Naive thymus-derived CD4-positive, alpha-beta T cell (primary cell): ENCODE results near the gene MX1. TPM values are rescaled to one million over a fixed set of nuclear protein-coding genes. Genes with fewer than 3 reads are reported as not detected.

Experiments
- ATAC-seq: fragments of 150-1000 bp; cut with Tn5 transposase; 2 replicates; pipeline ENCODE4 v1.10.0; 2021; ENCODE audit warnings: mild to moderate bottlenecking, moderate library complexity
- CTCF ChIA-PET: fragments of 350-600 bp; sonication (Branson Sonifier 250); formaldehyde crosslinking; loops from one replicate; lab custom pipeline; 2021; ENCODE audit warnings: antibody characterized with exemption; lab: Charles Lee
- POLR2A ChIA-PET: fragments of 350-600 bp; sonication (Branson Sonifier 250); formaldehyde crosslinking; loops from one replicate; lab custom pipeline; 2021; ENCODE audit warnings: antibody characterized with exemption, inconsistent platforms; lab: Charles Lee
- DNase-seq, 9 donors: peaks; one replicate each; pipeline versions ENCODE4 v3.0.0 to v3.0.0-alpha.2; 2020 to 2022; ENCODE audit warnings: mixed read lengths in 1 of 9
- H3K27ac ChIP-seq: one replicate; pipeline ENCODE4 v1.7.0; 2013; ENCODE audit warnings: mild to moderate bottlenecking, low read depth, low read length, moderate library complexity
- H3K27me3 ChIP-seq, 2 donors: one replicate each; pipeline ENCODE4 v1.7.0; 2013; ENCODE audit warnings: low read length in 2 of 2, mild to moderate bottlenecking in 2 of 2, moderate library complexity in 2 of 2; ENCODE audit not compliant: control insufficient read depth in 2 of 2, insufficient read depth in 2 of 2
- H3K36me3 ChIP-seq, 3 experiments: 1 replicate in 2 of 3; 2 replicates in 1 of 3; pipeline ENCODE4 v1.7.0; 2013; ENCODE audit warnings: low read length in 3 of 3, mild to moderate bottlenecking in 3 of 3, moderate library complexity in 1 of 3; ENCODE audit not compliant: insufficient read depth in 3 of 3, control insufficient read depth in 2 of 3
- H3K4me1 ChIP-seq, 2 donors: one replicate each; pipeline ENCODE4 v1.7.0; 2013; ENCODE audit warnings: low read length in 2 of 2, mild to moderate bottlenecking in 2 of 2, moderate library complexity in 1 of 2; ENCODE audit not compliant: control insufficient read depth in 2 of 2, insufficient read depth in 2 of 2
- H3K4me3 ChIP-seq: 2 replicates; pipeline ENCODE4 v1.7.0; 2013; ENCODE audit warnings: mild to moderate bottlenecking, low read length
- H3K9me3 ChIP-seq, 3 experiments: 1 replicate in 2 of 3; 2 replicates in 1 of 3; pipeline ENCODE4 v1.7.0; 2013; ENCODE audit warnings: low read length in 3 of 3; ENCODE audit not compliant: control insufficient read depth in 2 of 3
- H3K27ac Mint-ChIP-seq, 9 donors: one replicate each; pipeline ENCODE4 v1.8.0; 2020 to 2022; ENCODE audit warnings: mixed read lengths in 9 of 9, mild to moderate bottlenecking in 8 of 9, moderate library complexity in 5 of 9, inconsistent platforms in 2 of 9
- H3K27me3 Mint-ChIP-seq, 5 donors: one replicate each; pipeline ENCODE4 v1.8.0; 2021 to 2022; ENCODE audit warnings: mixed read lengths in 5 of 5, mild to moderate bottlenecking in 1 of 5
- H3K36me3 Mint-ChIP-seq, 5 donors: one replicate each; pipeline ENCODE4 v1.8.0; 2020 to 2022; ENCODE audit warnings: mixed read lengths in 5 of 5, mild to moderate bottlenecking in 3 of 5, inconsistent platforms in 1 of 5
- H3K4me1 Mint-ChIP-seq, 7 donors: one replicate each; pipeline ENCODE4 v1.8.0; 2020 to 2022; ENCODE audit warnings: mixed read lengths in 7 of 7, mild to moderate bottlenecking in 3 of 7, inconsistent platforms in 1 of 7
- H3K4me3 Mint-ChIP-seq, 10 donors: one replicate each; pipeline ENCODE4 v1.8.0; 2020 to 2022; ENCODE audit warnings: mild to moderate bottlenecking in 10 of 10, mixed read lengths in 10 of 10, moderate library complexity in 6 of 10, inconsistent platforms in 2 of 10
- H3K9me3 Mint-ChIP-seq, 11 donors: one replicate each; pipeline ENCODE4 v1.8.0; 2020 to 2022; ENCODE audit warnings: mixed read lengths in 11 of 11, mild to moderate bottlenecking in 4 of 11, inconsistent platforms in 1 of 11, moderate library complexity in 1 of 11
- intact Hi-C, 2 donors: fragments of 100-400 bp; cut with micrococcal nuclease; formaldehyde crosslinking; loops; one replicate each; pipeline ENCODE4 v1.15.1; 2023
- polyA plus RNA-seq, 2 donors: library from polyadenylated mRNA; unstranded; fragments of 300-500 nt; fragmentation: Illumina TruSeq; gene quantifications; one replicate each; pipeline ENCODE4 v1.2.3, GENCODE V29; 2021
- total RNA-seq, 6 experiments: library from RNA in 5 of 6; stranded (reverse) in 5 of 6; gene quantifications; 1 replicate in 5 of 6; 2 replicates in 1 of 6; pipeline ENCODE4 v1.2.3 and lab custom pipeline; 2021 to 2026

The MX1 gene
- total and polyA plus RNA-seq, 7 experiments from 2014 or later, result 50.2 to 384 (median 74.5) TPM

- intact Hi-C loops, result no loop called here
- Histone ChIP-seq H3K9me3 (no peaks in the 10 kb centered on the region), H3K27ac (no peak overlapping the region), H3K4me1 (no peaks in the 10 kb centered on the region), H3K27me3 (no peaks in the 10 kb centered on the region), H3K4me3 (no peak overlapping the region), H3K36me3 (no peaks in the 10 kb centered on the region)
- no peaks in the 10 kb centered on the region for H3K9me3 Mint-ChIP-seq
- no peak overlapping the region for H3K4me3 Mint-ChIP-seq
- H3K4me1 Mint-ChIP-seq, result peaks cover 0 to 5% (median 0%) of the 10 kb centered on the region in 7 donors
- ChIA-PET CTCF (no interaction called here), POLR2A (no interaction called here)
- ATAC-seq, result no peak
- H3K27ac Mint-ChIP-seq, result no peak overlapping the region
- H3K27me3 Mint-ChIP-seq, result peaks cover 21 to 42% (median 31%) of the 10 kb centered on the region in 5 donors
- no peak for DNase-seq
- no peaks in the 10 kb centered on the region for H3K36me3 Mint-ChIP-seq
Observed at GRCh38 chr21:41499920-41500319, 73.9 kb downstream of the MX1 start.

- ChIA-PET POLR2A (no interaction called here), CTCF (no interaction called here)
Observed at GRCh38 chr21:41500363-41500762, 74.3 kb downstream of the MX1 start.

DNA sequence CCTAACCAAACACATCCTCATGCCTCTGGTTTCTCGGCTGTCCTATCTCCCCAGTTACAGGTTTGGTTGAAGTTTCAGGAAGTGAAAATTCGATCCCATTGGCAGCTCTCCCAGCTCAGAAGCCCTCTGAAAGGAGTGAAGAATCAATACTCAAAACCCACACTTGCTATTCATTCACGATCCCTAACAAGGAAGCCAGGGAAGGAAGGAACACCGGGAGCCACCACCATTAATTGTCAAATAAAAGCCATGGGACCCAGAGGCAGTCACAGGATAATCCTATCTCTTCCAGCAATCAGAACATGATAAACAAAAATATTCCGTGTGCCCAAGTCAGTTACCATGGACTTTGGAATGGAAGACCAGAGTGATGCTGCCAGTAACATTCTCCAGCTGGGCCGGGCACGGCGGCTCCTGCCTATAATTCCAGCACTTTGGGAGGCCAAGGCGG is 74.9 kb downstream of the MX1 start:
- no peaks in the 10 kb centered on the region for H3K9me3 ChIP-seq
- no peak overlapping the region for H3K27ac ChIP-seq
- peaks cover 21 to 49% (median 42%) of the 10 kb centered on the region in 5 donors for H3K27me3 Mint-ChIP-seq
- H3K9me3 Mint-ChIP-seq, result no peaks in the 10 kb centered on the region
- no peak overlapping the region for H3K4me3 ChIP-seq
- no peaks in the 10 kb centered on the region for H3K4me1 ChIP-seq
- H3K4me3 Mint-ChIP-seq, result no peak overlapping the region
- H3K36me3 ChIP-seq, result no peaks in the 10 kb centered on the region
- H3K36me3 Mint-ChIP-seq, result no peaks in the 10 kb centered on the region
- H3K27me3 ChIP-seq, result no peaks in the 10 kb centered on the region
- ChIA-PET CTCF (no interaction called here), POLR2A (no interaction called here)
- H3K27ac Mint-ChIP-seq, result no peak overlapping the region
- intact Hi-C loops, result no loop called here
- DNase-seq, result no peak
- peaks cover 0 to 5% (median 0%) of the 10 kb centered on the region in 7 donors for H3K4me1 Mint-ChIP-seq
- ATAC-seq, result no peak

More at GRCh38 chr21:41500363-41500762, 74.3 kb downstream of the MX1 start:
- Histone ChIP-seq H3K4me3 (no peak overlapping the region), H3K9me3 (no peaks in the 10 kb centered on the region), H3K27ac (no peak overlapping the region), H3K36me3 (no peaks in the 10 kb centered on the region), H3K27me3 (no peaks in the 10 kb centered on the region), H3K4me1 (no peaks in the 10 kb centered on the region)
- DNase-seq, result no peak
- H3K36me3 Mint-ChIP-seq, result no peaks in the 10 kb centered on the region
- no peaks in the 10 kb centered on the region for H3K9me3 Mint-ChIP-seq
- no peak for ATAC-seq
- H3K4me3 Mint-ChIP-seq, result no peak overlapping the region
- H3K4me1 Mint-ChIP-seq, result peaks cover 0 to 5% (median 0%) of the 10 kb centered on the region in 7 donors
- intact Hi-C loops, result no loop called here
- H3K27ac Mint-ChIP-seq, result no peak overlapping the region
- peaks cover 21 to 46% (median 36%) of the 10 kb centered on the region in 5 donors for H3K27me3 Mint-ChIP-seq

DNA sequence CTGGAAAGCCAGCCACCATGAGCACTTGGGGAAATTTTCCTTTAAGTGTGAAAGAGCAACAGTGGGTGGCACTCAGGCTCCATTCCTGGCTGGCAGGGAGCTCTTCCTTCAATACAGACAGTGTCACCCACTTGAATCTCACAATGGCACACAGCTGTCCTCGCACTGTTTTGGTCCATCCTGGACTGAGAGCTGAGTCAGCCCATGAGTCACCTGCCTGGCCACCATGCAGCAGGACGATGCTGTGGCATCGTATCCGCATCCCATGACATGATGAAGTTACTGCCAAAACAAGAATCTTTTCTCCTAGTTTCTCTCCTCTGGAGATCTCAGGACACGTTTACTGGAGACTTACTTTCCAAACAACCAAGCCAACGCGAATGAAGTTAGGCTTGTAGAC is 75.9 kb downstream of the MX1 start:
- Mint-ChIP-seq H3K36me3 (no peaks in the 10 kb centered on the region), H3K27me3 (peaks cover 26 to 58% (median 48%) of the 10 kb centered on the region in 5 donors)
- no peak for ATAC-seq

GRCh38 chr21:41503331-41503730 is 77.3 kb downstream of the MX1 start:
- ChIA-PET POLR2A (no interaction called here), CTCF (no interaction called here)
- Mint-ChIP-seq H3K9me3 (no peaks in the 10 kb centered on the region), H3K4me3 (no peak overlapping the region), H3K27me3 (peaks cover 26 to 59% (median 47%) of the 10 kb centered on the region in 5 donors), H3K36me3 (no peaks in the 10 kb centered on the region), H3K4me1 (peaks cover 0 to 5% (median 0%) of the 10 kb centered on the region in 7 donors), H3K27ac (no peak overlapping the region)
- no peaks in the 10 kb centered on the region for H3K36me3 ChIP-seq
- H3K4me3 ChIP-seq, result no peak overlapping the region
- H3K27me3 ChIP-seq, result no peaks in the 10 kb centered on the region
- H3K9me3 ChIP-seq, result no peaks in the 10 kb centered on the region
- DNase-seq, result no peak
- H3K4me1 ChIP-seq, result no peaks in the 10 kb centered on the region
- intact Hi-C loops, result no loop called here
- no peak for ATAC-seq
- H3K27ac ChIP-seq, result no peak overlapping the region

More for the DNA sequence above, 75.9 kb downstream of the MX1 start:
- Histone ChIP-seq H3K27me3 (no peaks in the 10 kb centered on the region), H3K36me3 (no peaks in the 10 kb centered on the region), H3K27ac (no peak overlapping the region), H3K9me3 (no peaks in the 10 kb centered on the region), H3K4me1 (no peaks in the 10 kb centered on the region), H3K4me3 (no peak overlapping the region)
- ChIA-PET CTCF (no interaction called here), POLR2A (no interaction called here)
- intact Hi-C loops, result no loop called here
- Mint-ChIP-seq H3K27ac (no peak overlapping the region), H3K4me1 (peaks cover 0 to 5% (median 0%) of the 10 kb centered on the region in 7 donors), H3K4me3 (no peak overlapping the region), H3K9me3 (no peaks in the 10 kb centered on the region)
- no peak for DNase-seq

GRCh38 chr21:41504030-41504429 is 78.0 kb downstream of the MX1 start:
- POLR2A ChIA-PET, result no interaction called here
- DNase-seq (no peak), ATAC-seq (no peak)
- Histone ChIP-seq H3K36me3 (no peaks in the 10 kb centered on the region), H3K4me1 (no peaks in the 10 kb centered on the region), H3K27ac (no peak overlapping the region), H3K27me3 (no peaks in the 10 kb centered on the region), H3K4me3 (no peak overlapping the region), H3K9me3 (no peaks in the 10 kb centered on the region)
- H3K4me3 Mint-ChIP-seq, result no peak overlapping the region
- H3K4me1 Mint-ChIP-seq, result peaks cover 0 to 5% (median 0%) of the 10 kb centered on the region in 7 donors
- no peak overlapping the region for H3K27ac Mint-ChIP-seq
- peaks cover 31 to 60% (median 45%) of the 10 kb centered on the region in 5 donors for H3K27me3 Mint-ChIP-seq
- no peaks in the 10 kb centered on the region for H3K36me3 Mint-ChIP-seq
- CTCF ChIA-PET, result no interaction called here
- no peaks in the 10 kb centered on the region for H3K9me3 Mint-ChIP-seq
- intact Hi-C loops, result no loop called here

DNA sequence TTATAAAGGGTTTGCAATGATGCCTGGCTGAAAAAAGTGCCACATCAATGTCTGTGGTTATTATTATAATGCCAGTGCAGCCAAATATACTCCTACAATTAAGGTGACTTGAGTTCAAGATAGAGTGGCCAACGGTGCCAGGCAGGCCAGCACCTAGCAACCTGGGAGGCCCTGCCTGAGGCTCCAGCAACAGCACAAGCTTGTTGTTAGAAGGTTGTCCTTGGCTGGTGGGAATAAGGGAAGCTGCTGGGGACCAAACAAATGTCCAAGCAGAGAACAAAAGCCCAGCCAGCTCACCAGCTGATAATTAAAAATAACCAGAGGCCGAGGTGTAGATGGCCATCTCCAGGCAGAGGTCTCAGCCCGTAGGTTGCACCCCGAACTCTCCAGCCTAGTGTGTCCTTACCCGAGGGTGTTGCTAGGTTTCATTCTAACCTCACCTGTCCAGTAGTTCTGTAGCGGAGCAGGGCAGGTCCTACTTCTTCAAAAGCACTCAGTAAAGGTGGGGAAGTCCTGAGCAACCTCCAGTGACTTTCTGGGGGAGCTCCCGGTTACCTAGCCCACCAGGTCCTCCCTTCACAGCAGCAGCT is 80.1 kb downstream of the MX1 start:
- H3K27ac ChIP-seq, result no peak overlapping the region
- no peaks in the 10 kb centered on the region for H3K4me1 ChIP-seq
- no peaks in the 10 kb centered on the region for H3K27me3 ChIP-seq
- Mint-ChIP-seq H3K9me3 (no peaks in the 10 kb centered on the region), H3K27ac (no peak overlapping the region), H3K4me1 (peaks cover 0 to 5% (median 0%) of the 10 kb centered on the region in 7 donors), H3K36me3 (no peaks in the 10 kb centered on the region), H3K4me3 (no peak overlapping the region), H3K27me3 (peaks cover 41 to 66% (median 50%) of the 10 kb centered on the region in 5 donors)
- CTCF ChIA-PET, result no interaction called here
- DNase-seq, result no peak
- no peak overlapping the region for H3K4me3 ChIP-seq
- no peaks in the 10 kb centered on the region for H3K9me3 ChIP-seq
- POLR2A ChIA-PET, result no interaction called here
- ATAC-seq, result no peak
- intact Hi-C loops, result no loop called here
- no peaks in the 10 kb centered on the region for H3K36me3 ChIP-seq
